ENCODE measurements around the gene RAD51. TPM values are rescaled to one million over a fixed set of nuclear protein-coding genes. Genes with fewer than 3 reads are reported as not detected.

RAD51 gene
- total and polyA plus RNA-seq, 9 of the 15 experiments (the other 6 are each of a cell fraction or from before 2014, with no cell fraction given) = 16.0 to 63.8 (median 34.6) TPM

- ChIA-PET POLR2A (interaction anchor here (0.9 to 1.2 kb wide), 2 partner anchors 15 to 133 kb away, joined by 3 to 4 read pairs; no protein-coding TSS in a partner anchor), CTCF (ENCODE audit: low intra/inter-chr PET ratio) (no interaction called here)
- Histone ChIP-seq H4K20me1 (replicated peaks; ENCODE audit: control insufficient read depth, insufficient read depth, low read length) (no peaks in the 10 kb centered on the region), H3K4me1 (replicated peaks in 1 of 2; ENCODE audit: control insufficient read depth in 2 of 2, insufficient read depth in 2 of 2, low read length in 2 of 2) (0 out of 5 replicates have a peak, but pooled peaks cover 0 to 4% of the 10 kb centered on the region in 2 experiments), H3K27ac (ENCODE audit: extremely low read depth, low read depth, low read length) (no peak overlapping the region), H3K27me3 (ENCODE audit: control insufficient read depth in 2 of 2, insufficient read depth in 2 of 2, low read length in 2 of 2) (no peaks in the 10 kb centered on the region), H3K4me3 (no peak overlapping the region), H3K4me2 (ENCODE audit: insufficient read depth, low read length) (no peak overlapping the region), H3K9me3 (replicated peaks; ENCODE audit: control insufficient read depth, insufficient read depth, low read depth, low read length) (no peaks in the 10 kb centered on the region), H3K9me1 (ENCODE audit: control insufficient read depth, insufficient read depth, low read length) (no peaks in the 10 kb centered on the region), H3K9ac (ENCODE audit: insufficient read depth in 1 of 2, low read depth in 2 of 2, low read length in 2 of 2) (no peak overlapping the region), H2AFZ (ENCODE audit: low read depth, low read length) (no peak overlapping the region), H3K36me3 (ENCODE audit: control insufficient read depth, insufficient read depth, low read length) (peaks cover 69% of the 10 kb centered on the region), H3K79me2 (ENCODE audit: control insufficient read depth, insufficient read depth, low read length) (no peaks in the 10 kb centered on the region)
- DNase-seq (ENCODE audit: extremely low read depth in 1 of 4, low spot score in 3 of 4) (no peak), FAIRE-seq (no peak), ATAC-seq (no peak)
- in situ Hi-C loops (cut with MboI) = no loop called here
- 88% methylated on average over 2 of the region's 4 CpGs for WGBS (ENCODE audit: insufficient coverage, low coverage, missing lambda C conversion rate)
- TF ChIP-seq BHLHE40 (IDR thresholded peaks at IDR 0.05; ENCODE audit: low read length) (no peak), TOE1 (IDR thresholded peaks at IDR 0.05; ENCODE audit: borderline replicate concordance) (no peak), TOE1 (CRISPR knock-in tag; IDR thresholded peaks at IDR 0.05; ENCODE audit: borderline replicate concordance, low read depth) (no peak), GABPA (tag; conservative IDR thresholded peaks at IDR 0.05; ENCODE audit: low read depth) (no peak), HIVEP1 (CRISPR knock-in tag; IDR thresholded peaks at IDR 0.05) (no peak), E2F4 (CRISPR knock-in tag; IDR thresholded peaks at IDR 0.05; ENCODE audit: low read depth) (no peak), ZNF586 (CRISPR knock-in tag; conservative IDR thresholded peaks at IDR 0.05) (no peak), SMARCA5 (IDR thresholded peaks at IDR 0.05) (no peak), HSF4 (CRISPR knock-in tag; IDR thresholded peaks at IDR 0.05; ENCODE audit: borderline replicate concordance) (no peak), HMG20B (CRISPR knock-in tag; IDR thresholded peaks at IDR 0.05) (no peak), PYGO2 (tag; IDR thresholded peaks at IDR 0.05) (no peak), RFX1 (IDR thresholded peaks at IDR 0.05) (no peak), TRIM25 (IDR thresholded peaks at IDR 0.05; ENCODE audit: borderline replicate concordance) (no peak), NR2F6 (CRISPR knock-in tag; IDR thresholded peaks at IDR 0.05) (no peak)
- TF ChIP-seq, protein P1, sequence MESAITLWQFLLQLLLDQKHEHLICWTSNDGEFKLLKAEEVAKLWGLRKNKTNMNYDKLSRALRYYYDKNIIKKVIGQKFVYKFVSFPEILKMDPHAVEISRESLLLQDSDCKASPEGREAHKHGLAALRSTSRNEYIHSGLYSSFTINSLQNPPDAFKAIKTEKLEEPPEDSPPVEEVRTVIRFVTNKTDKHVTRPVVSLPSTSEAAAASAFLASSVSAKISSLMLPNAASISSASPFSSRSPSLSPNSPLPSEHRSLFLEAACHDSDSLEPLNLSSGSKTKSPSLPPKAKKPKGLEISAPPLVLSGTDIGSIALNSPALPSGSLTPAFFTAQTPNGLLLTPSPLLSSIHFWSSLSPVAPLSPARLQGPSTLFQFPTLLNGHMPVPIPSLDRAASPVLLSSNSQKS (CRISPR knock-in tag; IDR thresholded peaks at IDR 0.05) = no peak
- TF ChIP-seq, protein P2, sequence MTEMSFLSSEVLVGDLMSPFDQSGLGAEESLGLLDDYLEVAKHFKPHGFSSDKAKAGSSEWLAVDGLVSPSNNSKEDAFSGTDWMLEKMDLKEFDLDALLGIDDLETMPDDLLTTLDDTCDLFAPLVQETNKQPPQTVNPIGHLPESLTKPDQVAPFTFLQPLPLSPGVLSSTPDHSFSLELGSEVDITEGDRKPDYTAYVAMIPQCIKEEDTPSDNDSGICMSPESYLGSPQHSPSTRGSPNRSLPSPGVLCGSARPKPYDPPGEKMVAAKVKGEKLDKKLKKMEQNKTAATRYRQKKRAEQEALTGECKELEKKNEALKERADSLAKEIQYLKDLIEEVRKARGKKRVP (CRISPR knock-in tag; IDR thresholded peaks at IDR 0.05) = no peak
- BruUV-seq (replicated peaks) = no TSS peak
- intact Hi-C loops (cut with micrococcal nuclease) = no loop called here
These were observed 27.4 kb downstream of the RAD51 start for GRCh38 chr15:40722354-40722753.
